HG02981 (cell line): ENCODE results near the gene LDB2.
"Not testable (repeated sequence)": the region's sequence is repeated elsewhere in the genome, so short reads cannot be mapped to it uniquely, and the experiment has no call there.

Source experiments
- ATAC-seq: cut with Tn5 transposase; IDR thresholded peaks from one replicate; pipeline ENCODE4 v1.9.1; 2021; ENCODE audit warnings: mild to moderate bottlenecking, moderate library complexity; ENCODE audit not compliant: unreplicated experiment

The LDB2 gene

GRCh38 chr4:16573739-16574138 is 324.7 kb downstream of the LDB2 start:
- ATAC-seq = no peak

DNA sequence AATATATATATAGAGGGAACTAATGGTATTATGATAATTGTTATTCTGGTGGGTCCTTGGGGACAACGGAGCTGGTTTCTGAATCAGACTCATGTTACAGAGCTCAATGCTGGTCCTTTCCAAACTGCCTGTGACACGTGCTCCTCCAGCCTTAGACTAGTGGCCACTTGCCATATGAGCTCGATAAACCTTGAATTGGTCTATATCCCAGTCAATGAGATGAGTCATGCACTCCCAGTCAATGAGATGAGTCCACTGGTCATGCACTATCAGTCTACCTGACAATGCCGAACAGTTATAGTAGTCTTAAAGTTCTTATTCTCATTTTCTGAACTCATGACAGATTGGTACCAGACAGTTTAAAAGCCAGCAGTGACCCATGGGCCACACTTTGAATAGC is 325.2 kb downstream of the LDB2 start:
- no peak for ATAC-seq

DNA sequence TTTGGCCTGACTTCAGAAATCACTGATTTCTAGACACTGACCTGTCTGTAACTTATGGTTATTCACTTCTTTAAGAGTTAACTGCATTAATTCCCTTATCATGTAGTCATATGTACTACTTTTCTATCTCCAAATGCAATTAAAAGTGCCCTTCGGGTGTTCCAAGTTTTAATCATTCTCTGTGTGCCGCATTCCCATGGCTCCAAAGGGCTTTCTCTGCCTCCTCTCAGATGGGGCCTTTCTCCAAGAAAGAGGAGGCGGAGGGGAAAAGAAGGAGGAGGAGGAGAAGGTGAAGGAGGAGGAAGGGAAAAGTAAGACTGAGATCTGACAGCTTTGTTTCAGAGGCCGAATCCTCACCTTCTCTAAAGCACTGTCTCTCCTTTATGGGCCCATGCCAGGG is 325.8 kb downstream of the LDB2 start:
- no peak for ATAC-seq

GRCh38 chr4:16572161-16572560 is 326.3 kb downstream of the LDB2 start:
- no peak for ATAC-seq

DNA sequence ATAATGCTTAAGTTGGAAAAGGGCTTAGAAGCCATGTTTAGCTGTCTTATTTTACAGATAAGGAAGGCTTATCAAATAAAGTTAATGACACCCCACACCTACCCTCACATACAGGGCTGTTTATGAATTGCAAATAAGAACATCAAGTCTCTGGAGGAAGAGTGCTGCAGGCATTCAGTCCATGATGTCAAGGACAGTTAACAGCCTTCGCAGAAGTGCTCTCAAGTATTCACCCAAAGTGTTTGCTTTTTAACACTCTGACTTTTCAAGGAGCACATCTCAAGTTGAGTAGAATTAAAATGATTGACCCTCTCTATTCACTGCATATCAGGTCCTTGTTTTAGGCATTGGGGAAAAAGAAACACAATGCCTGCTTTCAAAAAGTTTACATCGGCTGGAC is 328.7 kb downstream of the LDB2 start:
- no peak for ATAC-seq

DNA sequence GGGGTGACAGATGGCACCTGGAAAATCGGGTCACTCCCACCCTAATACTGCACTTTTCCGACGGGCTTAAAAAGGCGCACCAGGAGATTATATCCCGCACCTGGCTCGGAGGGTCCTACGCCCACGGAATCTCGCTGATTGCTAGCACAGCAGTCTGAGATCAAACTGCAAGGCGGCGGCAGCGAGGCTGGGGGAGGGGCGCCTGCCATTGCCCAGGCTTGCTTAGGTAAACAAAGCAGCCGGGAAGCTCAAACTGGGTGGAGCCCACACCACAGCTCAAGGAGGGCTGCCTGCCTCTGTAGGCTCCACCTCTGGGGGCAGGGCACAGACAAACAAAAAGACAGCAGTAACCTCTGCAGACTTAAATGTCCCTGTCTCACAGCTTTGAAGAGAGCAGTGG is 341.1 kb downstream of the LDB2 start:
- ATAC-seq = not testable (repeated sequence)

GRCh38 chr4:16555156-16555555 is 343.3 kb downstream of the LDB2 start:
- no peak for ATAC-seq

DNA sequence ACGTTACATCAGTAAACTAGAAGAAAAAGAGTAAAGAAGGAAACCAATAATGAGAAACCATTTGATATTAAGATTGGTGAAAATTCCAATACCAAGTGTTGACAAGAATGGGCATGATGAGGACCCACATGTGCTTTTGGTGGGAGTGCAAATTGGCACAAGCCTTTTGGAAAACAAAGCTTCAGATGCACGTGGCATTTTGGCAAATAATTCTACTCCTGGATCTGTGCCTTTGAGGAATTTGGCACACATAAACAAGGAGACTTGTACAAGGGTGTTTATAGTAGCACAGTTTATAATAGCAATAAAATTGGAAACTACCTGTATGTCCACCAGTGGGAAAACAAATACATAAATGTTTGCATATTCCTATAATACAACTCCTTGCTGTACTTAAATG is 347.9 kb downstream of the LDB2 start:
- no peak for ATAC-seq

GRCh38 chr4:16545656-16546055 is 352.8 kb downstream of the LDB2 start:
- no peak for ATAC-seq

DNA sequence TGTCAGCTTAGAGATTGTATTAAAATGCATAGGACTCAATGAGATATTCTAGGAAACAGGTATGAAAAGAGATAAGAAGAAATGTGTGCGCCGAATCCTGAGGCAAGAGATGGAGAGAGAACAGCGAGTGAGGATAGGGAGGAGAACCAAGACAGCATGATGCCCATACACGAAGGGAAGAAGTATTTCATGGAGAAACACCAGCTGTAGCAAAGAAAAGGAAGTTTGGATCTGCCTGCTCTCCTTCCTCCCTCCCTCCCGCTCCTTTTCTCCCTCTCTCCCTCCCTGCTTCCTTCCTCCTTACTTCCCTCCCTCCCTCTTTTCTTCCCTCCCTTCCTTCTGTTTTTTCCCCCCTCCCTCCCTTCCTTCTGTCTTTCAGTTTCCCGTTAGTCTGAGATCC is 353.6 kb downstream of the LDB2 start:
- ATAC-seq = no peak

DNA sequence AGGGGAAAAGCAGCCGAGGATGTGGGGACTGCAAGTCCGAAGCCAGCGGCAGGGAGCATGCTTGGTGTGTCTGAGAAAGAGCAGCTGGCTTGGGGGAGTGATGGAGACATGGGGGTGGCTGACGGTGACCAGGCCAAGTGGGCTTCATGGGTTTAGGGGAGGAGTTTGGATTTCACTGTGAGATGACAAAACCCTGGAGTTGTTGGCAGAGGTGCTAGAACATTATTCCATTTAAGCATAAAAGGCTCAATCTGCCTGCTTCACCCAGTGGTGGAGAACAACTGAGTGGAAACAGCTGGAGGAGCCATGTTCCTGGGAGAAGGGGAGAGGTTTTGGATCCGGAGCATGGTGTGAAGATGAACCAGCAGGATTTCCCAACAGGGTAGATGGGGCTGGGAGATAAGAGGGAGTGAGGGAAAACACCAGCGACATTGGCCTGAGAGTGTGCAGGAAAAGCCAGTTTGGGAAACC is 354.2 kb downstream of the LDB2 start:
- no peak for ATAC-seq

DNA sequence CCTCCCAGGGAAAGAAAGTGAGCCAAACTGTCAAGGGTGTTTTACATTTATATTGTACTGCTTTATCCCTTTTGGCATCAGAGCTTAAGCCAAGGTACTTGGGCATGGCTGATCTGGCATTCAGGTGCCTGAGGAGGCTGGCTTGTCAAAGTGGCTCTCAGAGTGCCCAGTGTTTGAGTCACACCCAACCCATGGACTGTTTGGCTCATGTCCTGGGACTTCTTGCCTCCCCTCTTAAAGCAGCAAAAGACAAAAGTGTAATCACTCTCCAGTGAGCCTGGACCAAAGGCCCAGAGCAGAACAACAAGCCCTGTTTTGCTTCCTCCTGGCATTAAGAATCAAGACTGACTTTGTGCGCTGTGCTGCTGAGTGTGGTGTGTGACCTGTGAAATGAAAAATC is 360.5 kb downstream of the LDB2 start:
- no peak for ATAC-seq

DNA sequence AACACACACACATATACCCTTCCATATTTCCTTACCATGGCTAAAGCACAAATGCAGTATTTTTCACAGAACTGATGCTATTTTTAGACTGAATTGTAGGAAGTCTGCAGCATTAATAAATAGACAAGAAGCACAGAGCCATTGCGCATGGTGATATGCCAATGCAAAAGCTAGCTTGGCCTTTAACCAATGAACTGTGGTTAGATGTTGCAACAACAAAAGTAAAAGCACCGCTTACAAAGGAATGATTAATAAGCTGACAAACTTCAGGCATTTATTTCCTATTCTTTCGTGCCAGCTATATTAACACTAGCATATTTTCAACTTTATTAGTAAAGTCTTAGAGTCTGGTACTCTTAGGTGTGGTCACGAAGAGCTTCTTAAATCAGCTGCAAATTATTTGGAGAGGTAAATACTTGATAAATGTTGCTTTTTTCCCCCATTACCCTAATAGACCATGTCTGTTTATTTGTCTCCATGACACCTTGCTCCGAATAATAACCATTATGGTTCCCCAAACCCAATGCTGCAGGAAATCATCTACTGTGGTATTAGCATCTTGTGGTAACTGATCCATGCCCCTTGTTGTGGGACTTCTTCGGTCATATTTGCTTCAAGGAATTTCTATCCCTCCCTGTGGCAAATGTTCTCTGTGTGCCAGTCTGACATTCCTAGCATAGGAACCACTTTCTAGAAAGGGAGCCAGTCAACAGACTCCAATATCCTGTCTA is 366.0 kb downstream of the LDB2 start:
- ATAC-seq = no peak

DNA sequence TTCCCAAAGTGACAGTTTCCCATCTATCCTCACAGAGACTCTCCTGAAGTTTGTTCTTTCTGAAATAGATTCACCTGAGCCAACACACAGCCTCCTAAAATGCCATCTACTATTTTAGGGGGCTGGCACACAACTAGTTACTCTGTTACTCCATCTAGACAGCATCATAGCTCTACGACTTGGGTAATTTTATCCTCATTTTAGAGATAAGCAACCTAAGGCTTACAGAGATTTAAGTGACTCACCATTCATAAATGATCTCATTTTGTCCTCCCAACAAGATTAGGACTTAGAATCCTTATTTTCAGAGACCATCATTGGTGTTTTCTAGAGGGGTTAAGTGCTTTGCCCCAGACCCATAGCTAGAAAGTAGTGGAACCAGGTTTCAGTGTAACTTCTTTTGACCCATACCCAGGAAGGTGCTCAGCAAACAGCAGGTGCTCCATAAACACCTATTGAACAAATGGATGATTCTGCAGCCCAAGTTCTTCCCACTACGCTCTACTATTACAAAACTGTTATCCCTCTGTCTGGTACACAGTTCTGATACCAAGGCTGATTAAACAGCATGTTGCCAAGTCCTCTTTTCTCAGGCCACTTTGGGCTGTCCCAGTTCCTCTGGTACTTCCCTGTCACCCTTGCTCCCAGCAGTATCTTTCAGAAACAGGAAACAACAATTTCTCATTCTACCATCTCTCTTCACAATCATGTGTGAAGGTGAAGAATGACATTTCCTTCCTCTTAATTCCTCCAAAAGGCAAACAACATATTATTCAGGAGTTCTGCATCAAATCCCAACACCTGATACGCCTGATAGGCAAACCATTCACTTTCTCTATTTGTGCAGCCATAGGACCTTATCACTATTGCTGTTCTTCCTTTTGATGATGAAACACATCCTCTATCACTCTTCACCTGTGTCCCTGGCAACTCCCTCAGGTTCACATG is 367.5 kb downstream of the LDB2 start:
- no peak for ATAC-seq

DNA sequence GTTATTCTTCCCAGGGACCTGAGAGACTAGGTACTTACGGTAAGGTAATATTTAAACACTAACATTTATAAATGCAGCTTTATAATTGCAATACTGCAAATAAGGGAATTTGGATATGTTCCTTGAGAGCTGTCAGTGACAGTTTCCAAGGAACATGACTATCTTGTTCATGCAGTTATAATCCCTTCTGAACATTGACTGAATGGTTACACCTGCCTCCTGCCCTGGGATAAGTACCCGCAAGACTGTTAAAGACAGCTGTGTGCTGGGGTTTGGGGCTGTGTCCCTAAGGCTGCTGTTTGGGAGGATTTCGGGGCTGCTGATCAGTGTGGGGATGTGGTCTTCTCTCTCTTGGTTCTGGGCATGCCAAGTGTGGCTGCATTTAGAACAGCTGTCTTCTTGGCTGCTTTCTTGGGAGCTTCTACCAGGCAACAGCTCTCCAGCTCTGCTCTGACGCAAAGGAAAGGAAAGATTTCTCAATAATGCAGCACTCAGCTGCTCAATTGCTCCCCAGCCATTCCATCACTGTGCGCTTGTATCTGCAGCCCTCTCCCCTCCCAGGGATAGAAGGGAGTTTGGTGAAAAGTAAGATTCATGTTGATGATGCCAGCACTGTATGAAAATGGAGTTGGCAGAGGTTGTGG is 373.4 kb downstream of the LDB2 start:
- no peak for ATAC-seq

- ATAC-seq = no peak
These were observed 374.0 kb downstream of the LDB2 start for GRCh38 chr4:16524406-16524805.

DNA sequence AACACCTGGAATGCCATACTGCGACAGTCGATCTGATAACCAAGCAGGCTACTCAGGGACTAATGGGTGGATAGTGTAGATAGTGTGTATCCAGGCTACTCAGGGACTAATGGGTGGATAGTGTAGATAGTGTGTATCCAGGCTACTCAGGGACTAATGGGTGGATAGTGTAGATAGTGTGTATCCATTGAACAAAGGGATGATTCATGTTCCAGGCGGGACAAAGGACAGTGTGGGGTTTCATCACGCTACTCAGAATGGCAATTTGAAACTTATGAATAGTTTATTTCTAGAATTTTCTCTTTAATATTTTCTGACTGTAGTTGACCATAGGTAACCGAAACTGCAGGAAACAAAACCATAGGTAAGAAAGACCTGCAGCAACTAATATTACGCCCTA is 374.9 kb downstream of the LDB2 start:
- not testable (repeated sequence) for ATAC-seq

- ATAC-seq = no peak
These were observed 377.1 kb downstream of the LDB2 start for GRCh38 chr4:16521156-16521915.

- ATAC-seq = no peak
These were observed 381.5 kb downstream of the LDB2 start for GRCh38 chr4:16516796-16517439.

DNA sequence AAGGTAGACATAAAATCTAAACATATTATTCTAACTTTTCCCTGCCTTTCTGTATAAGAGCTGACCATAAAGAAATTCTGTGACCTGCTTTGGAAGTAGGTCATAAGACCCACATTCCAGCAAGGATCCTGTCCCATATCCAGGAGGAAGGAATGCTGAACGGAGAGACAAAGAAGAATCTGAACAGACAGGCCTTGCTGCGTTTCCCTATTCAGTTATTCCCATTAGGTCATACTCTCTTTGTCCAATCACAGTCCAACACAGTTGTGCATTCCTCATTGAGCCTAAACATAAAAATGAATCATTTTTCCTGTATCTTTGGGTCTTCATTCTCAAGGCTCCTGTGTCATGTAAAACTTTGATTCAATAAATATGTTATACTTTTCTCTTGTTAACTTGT is 384.6 kb downstream of the LDB2 start:
- no peak for ATAC-seq
